GM18861 (cell line): ENCODE measurements around the gene TMPRSS4.

Source experiments
- ATAC-seq: cut with Tn5 transposase; IDR thresholded peaks from one replicate; pipeline ENCODE4 v1.9.1; 2021; ENCODE audit not compliant: unreplicated experiment

Gene TMPRSS4

GRCh38 chr11:118076754-118077281, at the start of gene TMPRSS4:
Gene TMPRSS4, plus strand, starts transcription at chr11:118077078. Its CDS starts 225 bp downstream, at chr11:118077303.
- ATAC-seq: no peak

- no peak for ATAC-seq
Measured at GRCh38 chr11:118027694-118028093, 49.2 kb upstream of the TMPRSS4 start.

GRCh38 chr11:118028626-118029025, 48.3 kb upstream of the TMPRSS4 start:
- no peak for ATAC-seq

- ATAC-seq: peak; percentile 59
Measured at GRCh38 chr11:118033443-118033842, 43.4 kb upstream of the TMPRSS4 start.

- no peak for ATAC-seq
Measured at GRCh38 chr11:118042141-118042540, 34.7 kb upstream of the TMPRSS4 start.

GRCh38 chr11:118042796-118043195, 34.1 kb upstream of the TMPRSS4 start:
- no peak for ATAC-seq

- no peak for ATAC-seq
Measured at GRCh38 chr11:118045191-118045590, 31.7 kb upstream of the TMPRSS4 start.

GRCh38 chr11:118046051-118046963, 30.6 kb upstream of the TMPRSS4 start:
- ATAC-seq: no peak

- ATAC-seq: no peak
Measured at GRCh38 chr11:118046964-118047700, 29.7 kb upstream of the TMPRSS4 start.

- ATAC-seq: no peak
Measured at GRCh38 chr11:118047749-118048148, 29.1 kb upstream of the TMPRSS4 start.

GRCh38 chr11:118048472-118049370, 28.2 kb upstream of the TMPRSS4 start:
- no peak for ATAC-seq

GRCh38 chr11:118049771-118050170, 27.1 kb upstream of the TMPRSS4 start:
- no peak for ATAC-seq

GRCh38 chr11:118050208-118050891, 26.5 kb upstream of the TMPRSS4 start:
- no peak for ATAC-seq

GRCh38 chr11:118051136-118051610, 25.7 kb upstream of the TMPRSS4 start:
- no peak for ATAC-seq

- ATAC-seq: peak; percentile 62
Measured at GRCh38 chr11:118051611-118052461, 25.0 kb upstream of the TMPRSS4 start.

GRCh38 chr11:118052581-118053206, 24.2 kb upstream of the TMPRSS4 start:
- ATAC-seq: no peak

GRCh38 chr11:118054712-118055640, 21.9 kb upstream of the TMPRSS4 start:
- no peak for ATAC-seq

GRCh38 chr11:118055966-118056365, 20.9 kb upstream of the TMPRSS4 start:
- ATAC-seq: no peak
